Gastrocnemius medialis (tissue), 4 donors: ENCODE results near the gene DOP1B.
"Not testable (repeated sequence)": the region's sequence is repeated elsewhere in the genome, so short reads cannot be mapped to it uniquely, and the experiment has no call there.

ENCODE experiments used
- POLR2A ChIP-seq, 2 donors: fragments of 450-650 bp; IDR thresholded peaks; one replicate each; pipeline ENCODE4 v1.6.1; 2017; ENCODE audit warnings: antibody characterized with exemption in 2 of 2, mild to moderate bottlenecking in 2 of 2, moderate library complexity in 2 of 2
- TF ChIP-seq, protein P1 (sequence below), 5 experiments: fragments of 450-650 bp in 3 of 5; fragments of 200-600 bp in 2 of 5; sonication (generic) in 2 of 5; IDR thresholded peaks in 4 of 5; conservative IDR thresholded peaks in 1 of 5; 1 replicate in 4 of 5; 2 replicates in 1 of 5; pipeline ENCODE4 v1.5.1; 2016 to 2019; ENCODE audit warnings: antibody characterized with exemption in 5 of 5, mild to moderate bottlenecking in 3 of 5, moderate library complexity in 3 of 5

GRCh38 chr21:36130839-36131238, 25.8 kb upstream of the DOP1B start:
- TF ChIP-seq, protein P1, sequence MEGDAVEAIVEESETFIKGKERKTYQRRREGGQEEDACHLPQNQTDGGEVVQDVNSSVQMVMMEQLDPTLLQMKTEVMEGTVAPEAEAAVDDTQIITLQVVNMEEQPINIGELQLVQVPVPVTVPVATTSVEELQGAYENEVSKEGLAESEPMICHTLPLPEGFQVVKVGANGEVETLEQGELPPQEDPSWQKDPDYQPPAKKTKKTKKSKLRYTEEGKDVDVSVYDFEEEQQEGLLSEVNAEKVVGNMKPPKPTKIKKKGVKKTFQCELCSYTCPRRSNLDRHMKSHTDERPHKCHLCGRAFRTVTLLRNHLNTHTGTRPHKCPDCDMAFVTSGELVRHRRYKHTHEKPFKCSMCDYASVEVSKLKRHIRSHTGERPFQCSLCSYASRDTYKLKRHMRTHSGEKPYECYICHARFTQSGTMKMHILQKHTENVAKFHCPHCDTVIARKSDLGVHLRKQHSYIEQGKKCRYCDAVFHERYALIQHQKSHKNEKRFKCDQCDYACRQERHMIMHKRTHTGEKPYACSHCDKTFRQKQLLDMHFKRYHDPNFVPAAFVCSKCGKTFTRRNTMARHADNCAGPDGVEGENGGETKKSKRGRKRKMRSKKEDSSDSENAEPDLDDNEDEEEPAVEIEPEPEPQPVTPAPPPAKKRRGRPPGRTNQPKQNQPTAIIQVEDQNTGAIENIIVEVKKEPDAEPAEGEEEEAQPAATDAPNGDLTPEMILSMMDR (IDR thresholded peaks at IDR 0.05 in 4 of 5, conservative IDR thresholded peaks at IDR 0.05 in 1 of 5) = not testable (repeated sequence)
- TF ChIP-seq POLR2A (IDR thresholded peaks at IDR 0.05) = not testable (repeated sequence)
